Right lobe of liver (tissue), 5 donors: ENCODE results near the gene APLN. TPM values are rescaled to one million over a fixed set of nuclear protein-coding genes. Genes with fewer than 3 reads are reported as not detected.

Experiments
- total RNA-seq, 6 experiments: library from RNA; depleted of rRNA in 2 of 6; stranded (reverse); fragments of >200 nt in 2 of 6; fragmentation: NEBNext Ultra II Directional in 3 of 6; extraction: Animal tissue kit (Norgen Biotek cat#: 25700) in 3 of 6; gene quantifications; one replicate each; pipeline versions ENCODE4 v1.1.0 to v1.2.4, GENCODE V29; 2016 to 2023
- donor health status: DM: no; HTN: no; CAD: no.
- donor health status: DM: no; HTN: no; CAD: no.
- donor health status: DM: no; HTN: yes; CAD: no.
- donor health status: DM: no; HTN: yes; CAD: no.

Gene APLN
- total RNA-seq, 6 experiments from 2014 or later: 0.17 to 5.3 (median 0.96) TPM

Other genes with a start within 250 kb of the APLN start
- gene SMARCA1, start 131.5 kb downstream of the APLN start, total RNA-seq: 10 to 100 TPM; 24.1 to 40.5 (median 31.1) TPM
- 10 to 100 TPM in 2 of 6 experiments, 1 to 10 TPM in 4; 7.6 to 11.4 (median 8.8) TPM for gene OCRL, start 114.7 kb downstream of the APLN start, total RNA-seq
- gene XPNPEP2, start 84.0 kb upstream of the APLN start, total RNA-seq: 10 to 100 TPM in 4 of 6 experiments, 1 to 10 TPM in 2; 2.9 to 30.7 (median 16.5) TPM
- 1 to 10 TPM; 1.7 to 5.7 (median 3.3) TPM for gene SASH3, start 125.0 kb upstream of the APLN start, total RNA-seq
- gene ZDHHC9, start 188.9 kb upstream of the APLN start, total RNA-seq: 10 to 100 TPM; 30.8 to 41.8 (median 33.6) TPM